Upper lobe of left lung (tissue), 6 donors: Measurements from ENCODE around the gene MRPS18A. TPM values are rescaled to one million over a fixed set of nuclear protein-coding genes. Genes with fewer than 3 reads are reported as not detected.
"Not testable (repeated sequence)": the region's sequence is repeated elsewhere in the genome, so short reads cannot be mapped to it uniquely, and the experiment has no call there.

Source experiments
- ATAC-seq, 2 donors: fragments of 200-7000 bp; cut with Tn5 transposase; one replicate each; pipeline ENCODE4 v1.9.1; 2022; ENCODE audit warnings: mild to moderate bottlenecking in 2 of 2, moderate library complexity in 2 of 2; ENCODE audit not compliant: low FRiP score in 2 of 2
- DNase-seq, 2 donors: peaks; one replicate each; pipeline ENCODE4 v3.0.0-alpha.2; 2019 to 2020
- H3K27ac ChIP-seq, 4 donors: fragments of 200-600 bp; sonication (generic); one replicate each; pipeline ENCODE4 v1.5.1; 2016 to 2019
- H3K27me3 ChIP-seq, 4 donors: fragments of 200-600 bp; sonication (generic); one replicate each; pipeline ENCODE4 v1.5.1; 2017 to 2019
- H3K36me3 ChIP-seq, 4 donors: fragments of 200-600 bp; sonication (generic); one replicate each; pipeline ENCODE4 v1.5.1; 2016 to 2019
- H3K4me1 ChIP-seq, 4 donors: fragments of 200-600 bp; sonication (generic); one replicate each; pipeline ENCODE4 v1.5.1; 2018 to 2019
- H3K4me3 ChIP-seq, 4 donors: fragments of 200-600 bp; sonication (generic); one replicate each; pipeline ENCODE4 v1.5.1; 2017 to 2019; ENCODE audit warnings: mild to moderate bottlenecking in 2 of 4, moderate library complexity in 1 of 4
- H3K9me3 ChIP-seq, 4 donors: fragments of 200-600 bp; sonication (generic); one replicate each; pipeline ENCODE4 v1.5.1; 2018 to 2019
- EP300 ChIP-seq, 4 donors: sonication (generic); formaldehyde crosslinking; IDR thresholded peaks; one replicate each; pipeline ENCODE4 v1.5.1; 2017; ENCODE audit warnings: antibody characterized with exemption in 4 of 4, control low read depth in 2 of 4
- POLR2A ChIP-seq, 4 donors: fragments of 450-650 bp; IDR thresholded peaks; one replicate each; pipeline ENCODE4 v1.5.1; 2016 to 2017; ENCODE audit warnings: antibody characterized with exemption in 4 of 4, mild to moderate bottlenecking in 2 of 4
- POLR2AphosphoS5 ChIP-seq, 2 donors: sonication (generic); formaldehyde crosslinking; IDR thresholded peaks; one replicate each; pipeline ENCODE4 v1.5.1; 2017; ENCODE audit warnings: antibody characterized with exemption in 2 of 2
- WGBS, 2 donors: methylation state at CpG; one replicate each; pipeline ENCODE4 v1.1.5; 2017 to 2018; 5-methylcytosine and 5-hydroxymethylcytosine counted together
- total RNA-seq, 6 donors: library from RNA; depleted of rRNA in 4 of 6; stranded (reverse); fragments of >200 nt in 4 of 6; gene quantifications; one replicate each; pipeline versions ENCODE4 v1.1.0 to v1.2.1, GENCODE V29; 2016 to 2021
- TF ChIP-seq, protein P1 (sequence below), 6 experiments: fragments of 450-650 bp in 4 of 6; fragments of 200-600 bp in 2 of 6; sonication (generic) in 2 of 6; IDR thresholded peaks; one replicate each; pipeline ENCODE4 v1.5.1; 2016 to 2019; ENCODE audit warnings: antibody characterized with exemption in 6 of 6
- donor health status: DM: no; HTN: no; CAD: no; lungs with moderate emphysema.
- donor health status: DM: no; HTN: yes; CAD: no; lungs with severe emphysema.

MRPS18A gene
- total RNA-seq, 6 donors from 2014 or later: 21.0 to 45.6 (median 33.4) TPM

GRCh38 chr6:43702171-43702533, 14.6 kb upstream of the MRPS18A start:
- ATAC-seq: no peak
- Histone ChIP-seq H3K36me3 (no peaks in the 10 kb centered on the region), H3K4me3 (no peak overlapping the region), H3K4me1 (peaks cover 59 to 76% (median 66%) of the 10 kb centered on the region in 4 donors), H3K27ac (peak overlapping the region; percentile 66 to 85 (median 83)), H3K27me3 (no peaks in the 10 kb centered on the region), H3K9me3 (no peaks in the 10 kb centered on the region)
- no peak for DNase-seq
- no peak for TF ChIP-seq POLR2A (IDR thresholded peaks at IDR 0.05)
- TF ChIP-seq, protein P1, sequence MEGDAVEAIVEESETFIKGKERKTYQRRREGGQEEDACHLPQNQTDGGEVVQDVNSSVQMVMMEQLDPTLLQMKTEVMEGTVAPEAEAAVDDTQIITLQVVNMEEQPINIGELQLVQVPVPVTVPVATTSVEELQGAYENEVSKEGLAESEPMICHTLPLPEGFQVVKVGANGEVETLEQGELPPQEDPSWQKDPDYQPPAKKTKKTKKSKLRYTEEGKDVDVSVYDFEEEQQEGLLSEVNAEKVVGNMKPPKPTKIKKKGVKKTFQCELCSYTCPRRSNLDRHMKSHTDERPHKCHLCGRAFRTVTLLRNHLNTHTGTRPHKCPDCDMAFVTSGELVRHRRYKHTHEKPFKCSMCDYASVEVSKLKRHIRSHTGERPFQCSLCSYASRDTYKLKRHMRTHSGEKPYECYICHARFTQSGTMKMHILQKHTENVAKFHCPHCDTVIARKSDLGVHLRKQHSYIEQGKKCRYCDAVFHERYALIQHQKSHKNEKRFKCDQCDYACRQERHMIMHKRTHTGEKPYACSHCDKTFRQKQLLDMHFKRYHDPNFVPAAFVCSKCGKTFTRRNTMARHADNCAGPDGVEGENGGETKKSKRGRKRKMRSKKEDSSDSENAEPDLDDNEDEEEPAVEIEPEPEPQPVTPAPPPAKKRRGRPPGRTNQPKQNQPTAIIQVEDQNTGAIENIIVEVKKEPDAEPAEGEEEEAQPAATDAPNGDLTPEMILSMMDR (IDR thresholded peaks at IDR 0.05): no peak
- TF ChIP-seq POLR2AphosphoS5 (IDR thresholded peaks at IDR 0.05): no peak
- no peak for TF ChIP-seq EP300 (IDR thresholded peaks at IDR 0.05)
- WGBS, 2 donors: 30 to 35% methylated on average over 2 of the region's 2 CpGs

DNA sequence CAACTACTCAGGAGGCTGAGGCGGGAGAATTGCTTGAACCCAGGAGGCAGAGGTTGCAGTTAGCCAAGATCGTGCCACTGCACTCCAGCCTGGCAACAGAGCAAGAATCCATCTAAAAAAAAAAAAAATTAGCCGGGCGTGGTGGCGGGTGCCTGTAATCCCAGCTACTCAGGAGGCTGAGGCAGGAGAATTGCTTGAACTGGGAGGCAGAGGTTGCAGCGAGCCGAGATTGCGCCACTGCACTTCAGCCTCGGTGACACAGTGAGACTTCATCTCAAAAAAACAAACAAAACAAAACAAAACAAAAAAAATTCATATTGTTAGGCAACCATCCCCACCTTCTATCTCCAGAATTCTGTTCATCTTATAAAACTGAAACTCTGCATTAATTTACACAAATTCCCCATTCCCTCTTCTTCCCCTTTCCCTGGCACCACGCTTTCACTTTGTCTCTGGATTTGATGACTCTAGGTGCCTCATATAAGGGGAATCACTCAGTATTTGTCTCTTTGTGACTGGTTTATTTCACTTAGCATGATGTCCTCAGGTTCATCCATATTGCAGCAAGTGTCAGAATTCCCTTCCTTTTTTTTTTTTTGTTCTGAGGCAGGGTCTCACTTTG, 13.5 kb upstream of the MRPS18A start:
- H3K4me1 ChIP-seq: peaks cover 49 to 65% (median 58%) of the 10 kb centered on the region in 4 donors
- WGBS, 2 donors: 81 to 83% methylated on average over 10 of the region's 10 CpGs
- H3K36me3 ChIP-seq, H3K4me3 ChIP-seq, H3K27me3 ChIP-seq, H3K27ac ChIP-seq, ATAC-seq, H3K9me3 ChIP-seq, DNase-seq: not testable (repeated sequence)

DNA sequence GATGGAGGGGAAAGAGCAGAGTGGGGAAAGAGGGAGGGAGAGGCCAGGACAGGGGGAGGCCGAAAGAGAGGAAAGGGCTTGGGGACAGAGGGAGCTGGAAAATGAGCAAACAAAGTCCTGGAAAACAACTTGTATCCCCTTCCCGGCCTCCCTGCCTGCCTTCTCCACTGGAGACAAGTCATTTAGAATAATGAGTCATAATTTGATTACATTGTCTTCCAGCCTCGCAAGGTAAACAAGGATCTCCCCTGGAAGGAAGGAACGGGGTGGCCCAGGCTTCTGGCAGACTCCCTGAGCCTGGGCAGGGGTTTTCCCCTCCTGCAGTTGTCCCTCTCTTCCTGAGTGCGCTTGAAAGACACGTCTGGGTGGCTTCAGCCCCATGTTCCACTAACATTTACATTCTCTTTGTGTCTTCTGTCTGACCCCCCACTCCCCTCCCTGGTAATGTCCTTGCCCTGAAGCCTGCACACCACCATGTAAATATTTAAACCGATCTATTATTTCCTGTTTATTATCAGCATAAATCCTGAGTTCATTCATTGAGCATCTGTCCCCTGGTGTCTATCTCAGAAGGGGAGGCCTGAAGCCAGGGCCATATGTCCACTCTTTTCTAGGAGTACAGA, 12.1 kb upstream of the MRPS18A start:
- no peaks in the 10 kb centered on the region for H3K9me3 ChIP-seq
- ATAC-seq (no peak), DNase-seq (peak in 1 of 2 donors; percentile 59)
- no peaks in the 10 kb centered on the region for H3K36me3 ChIP-seq
- no peak overlapping the region for H3K4me3 ChIP-seq
- WGBS, 2 donors: 24 to 33% methylated on average over 7 of the region's 7 CpGs
- H3K27me3 ChIP-seq: no peaks in the 10 kb centered on the region
- peak in 2 of 4 donors; percentile 51 to 76 for TF ChIP-seq EP300 (IDR thresholded peaks at IDR 0.05)
- peak; percentile 65 to 85 for TF ChIP-seq POLR2AphosphoS5 (IDR thresholded peaks at IDR 0.05)
- TF ChIP-seq, protein P1 (IDR thresholded peaks at IDR 0.05): no peak
- TF ChIP-seq POLR2A (IDR thresholded peaks at IDR 0.05): no peak
- peak overlapping the region; percentile 52 to 74 (median 66) for H3K27ac ChIP-seq
- H3K4me1 ChIP-seq: peaks cover 49 to 58% (median 53%) of the 10 kb centered on the region in 4 donors

- no peak for TF ChIP-seq EP300 (IDR thresholded peaks at IDR 0.05)
- no peak for TF ChIP-seq POLR2A (IDR thresholded peaks at IDR 0.05)
- TF ChIP-seq, protein P1 (IDR thresholded peaks at IDR 0.05): no peak
- peak in 1 of 2 donors; percentile 17 for TF ChIP-seq POLR2AphosphoS5 (IDR thresholded peaks at IDR 0.05)
- ATAC-seq (no peak), DNase-seq (peak in 1 of 2 donors; percentile 49)
- WGBS, 2 donors: 25 to 27% methylated on average over 8 of the region's 8 CpGs
- Histone ChIP-seq H3K4me1 (peaks cover 47 to 55% (median 52%) of the 10 kb centered on the region in 4 donors), H3K9me3 (no peaks in the 10 kb centered on the region), H3K4me3 (no peak overlapping the region), H3K27me3 (no peaks in the 10 kb centered on the region), H3K27ac (peak overlapping the region; percentile 52 to 74 (median 66)), H3K36me3 (no peaks in the 10 kb centered on the region)
These were observed 11.2 kb upstream of the MRPS18A start for GRCh38 chr6:43698584-43699349.

GRCh38 chr6:43697421-43697820, 9.8 kb upstream of the MRPS18A start:
- H3K27me3 ChIP-seq: no peaks in the 10 kb centered on the region
- ATAC-seq (no peak), DNase-seq (no peak)
- TF ChIP-seq, protein P1 (IDR thresholded peaks at IDR 0.05): no peak
- no peak for TF ChIP-seq EP300 (IDR thresholded peaks at IDR 0.05)
- TF ChIP-seq POLR2AphosphoS5 (IDR thresholded peaks at IDR 0.05): no peak
- no peak for TF ChIP-seq POLR2A (IDR thresholded peaks at IDR 0.05)
- H3K4me3 ChIP-seq: no peak overlapping the region
- peaks cover 35 to 43% (median 41%) of the 10 kb centered on the region in 4 donors for H3K4me1 ChIP-seq
- no peaks in the 10 kb centered on the region for H3K36me3 ChIP-seq
- no peak overlapping the region for H3K27ac ChIP-seq
- H3K9me3 ChIP-seq: no peaks in the 10 kb centered on the region
- 96 to 98% methylated on average over 3 of the region's 3 CpGs for WGBS, 2 donors
